ENCODE measurements around the gene MSH3. TPM values are rescaled to one million over a fixed set of nuclear protein-coding genes. Genes with fewer than 3 reads are reported as not detected.

Gene MSH3
- polyA plus RNA-seq, 1 donor, result 13.8 TPM

DNA sequence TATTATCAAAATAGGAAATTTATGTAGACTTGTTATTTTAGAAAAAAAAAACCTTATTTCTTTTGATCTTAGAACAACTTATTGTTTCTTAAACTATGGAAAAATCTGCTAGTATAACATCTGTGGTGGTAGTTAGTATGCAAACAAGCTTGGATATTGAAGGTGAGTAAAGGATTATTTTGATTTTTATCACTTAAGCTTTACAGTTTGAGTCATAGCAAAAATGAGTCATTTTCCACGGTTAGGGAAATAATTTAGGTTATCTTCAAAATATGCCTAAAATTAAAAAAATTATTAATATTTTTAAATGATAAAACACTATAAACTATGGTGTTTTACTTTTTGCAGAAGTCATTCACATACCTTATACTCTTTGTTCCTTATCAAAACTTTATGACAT lies 107.5 kb downstream of the MSH3 start:
- Histone ChIP-seq H3K4me3 (ENCODE audit: low read length) (no peak overlapping the region), H3K4me1 (ENCODE audit: control insufficient read depth, insufficient read depth, low read length) (no peaks in the 10 kb centered on the region), H3K27ac (ENCODE audit: low read length) (no peak overlapping the region), H3K9me3 (ENCODE audit: control insufficient read depth, low read depth, low read length) (no peaks in the 10 kb centered on the region), H3K36me3 (ENCODE audit: control insufficient read depth, insufficient read depth, low read length) (peaks cover 21% of the 10 kb centered on the region), H3K27me3 (ENCODE audit: control insufficient read depth, insufficient read depth, low read length) (no peaks in the 10 kb centered on the region)
- 100% methylated on average over 1 of the region's 1 CpG for WGBS (ENCODE audit: insufficient coverage, low lambda C conversion rate)
- DNase-seq, result no peak

DNA sequence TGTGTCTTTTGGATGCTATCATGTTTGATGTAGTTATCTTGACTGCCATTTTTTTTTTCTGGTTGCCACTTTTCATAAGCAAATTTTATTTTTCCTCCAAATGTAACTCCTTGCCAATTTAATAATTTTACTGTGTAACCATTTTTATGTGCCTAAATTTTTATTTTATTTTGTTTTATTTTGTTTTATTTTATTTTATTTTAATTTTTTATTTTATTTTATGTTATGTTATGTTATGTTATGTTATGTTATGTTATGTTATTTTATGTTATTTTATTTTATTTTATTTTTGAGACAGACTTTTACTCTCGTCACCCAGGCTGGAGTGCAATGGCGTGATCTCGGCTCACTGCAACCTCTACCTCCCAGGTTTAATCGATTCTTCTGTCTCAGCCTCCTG lies 108.1 kb downstream of the MSH3 start:
- Histone ChIP-seq H3K27me3 (ENCODE audit: control insufficient read depth, insufficient read depth, low read length) (no peaks in the 10 kb centered on the region), H3K4me1 (ENCODE audit: control insufficient read depth, insufficient read depth, low read length) (no peaks in the 10 kb centered on the region), H3K9me3 (ENCODE audit: control insufficient read depth, low read depth, low read length) (no peaks in the 10 kb centered on the region), H3K27ac (ENCODE audit: low read length) (no peak overlapping the region), H3K36me3 (ENCODE audit: control insufficient read depth, insufficient read depth, low read length) (peaks cover 21% of the 10 kb centered on the region), H3K4me3 (ENCODE audit: low read length) (no peak overlapping the region)
- no CpG with 5 or more reads among the region's 4 CpGs for WGBS (ENCODE audit: insufficient coverage, low lambda C conversion rate)
- DNase-seq, result no peak

GRCh38 chr5:80763211-80763610 lies 108.8 kb downstream of the MSH3 start:
- WGBS (ENCODE audit: insufficient coverage, low lambda C conversion rate), result no CpG with 5 or more reads among the region's 3 CpGs
- no peaks in the 10 kb centered on the region for H3K9me3 ChIP-seq (ENCODE audit: control insufficient read depth, low read depth, low read length)
- no peak for DNase-seq
- H3K27me3 ChIP-seq (ENCODE audit: control insufficient read depth, insufficient read depth, low read length), result no peaks in the 10 kb centered on the region
- H3K4me1 ChIP-seq (ENCODE audit: control insufficient read depth, insufficient read depth, low read length), result no peaks in the 10 kb centered on the region
- H3K36me3 ChIP-seq (ENCODE audit: control insufficient read depth, insufficient read depth, low read length), result peaks cover 21% of the 10 kb centered on the region
- no peak overlapping the region for H3K4me3 ChIP-seq (ENCODE audit: low read length)
- no peak overlapping the region for H3K27ac ChIP-seq (ENCODE audit: low read length)

GRCh38 chr5:80763873-80764647 lies 109.6 kb downstream of the MSH3 start:
- Histone ChIP-seq H3K36me3 (ENCODE audit: control insufficient read depth, insufficient read depth, low read length) (peaks cover 19% of the 10 kb centered on the region), H3K9me3 (ENCODE audit: control insufficient read depth, low read depth, low read length) (no peaks in the 10 kb centered on the region), H3K4me1 (ENCODE audit: control insufficient read depth, insufficient read depth, low read length) (no peaks in the 10 kb centered on the region), H3K27ac (ENCODE audit: low read length) (no peak overlapping the region), H3K4me3 (ENCODE audit: low read length) (no peak overlapping the region), H3K27me3 (ENCODE audit: control insufficient read depth, insufficient read depth, low read length) (no peaks in the 10 kb centered on the region)
- DNase-seq, result no peak
- 100% methylated on average over 4 of the region's 5 CpGs for WGBS (ENCODE audit: insufficient coverage, low lambda C conversion rate)

DNA sequence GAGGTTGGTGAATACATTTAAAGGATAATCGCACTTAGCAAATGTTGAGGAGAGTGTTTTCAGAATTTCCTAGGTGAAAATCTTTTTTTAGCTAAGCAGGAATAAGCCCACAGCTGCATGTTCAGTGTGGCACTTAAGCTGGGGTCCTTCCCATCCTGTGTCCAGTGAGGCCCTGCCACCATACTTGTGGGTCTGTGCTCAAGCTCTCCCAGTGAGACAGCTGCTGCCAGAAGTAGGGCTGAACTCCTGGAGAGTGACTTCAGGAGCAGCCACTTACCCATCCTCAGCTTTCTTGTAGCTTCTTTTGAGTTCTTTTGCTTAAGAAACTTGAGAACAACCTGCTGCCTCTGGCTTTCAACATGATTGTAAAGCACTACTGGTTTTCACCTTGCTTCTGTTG lies 110.3 kb downstream of the MSH3 start:
- Histone ChIP-seq H3K27me3 (ENCODE audit: control insufficient read depth, insufficient read depth, low read length) (no peaks in the 10 kb centered on the region), H3K27ac (ENCODE audit: low read length) (no peak overlapping the region), H3K4me1 (ENCODE audit: control insufficient read depth, insufficient read depth, low read length) (no peaks in the 10 kb centered on the region), H3K4me3 (ENCODE audit: low read length) (no peak overlapping the region), H3K9me3 (ENCODE audit: control insufficient read depth, low read depth, low read length) (no peaks in the 10 kb centered on the region), H3K36me3 (ENCODE audit: control insufficient read depth, insufficient read depth, low read length) (peaks cover 19% of the 10 kb centered on the region)
- no CpG with 5 or more reads among the region's 1 CpG for WGBS (ENCODE audit: insufficient coverage, low lambda C conversion rate)
- DNase-seq, result no peak

- no peaks in the 10 kb centered on the region for H3K27me3 ChIP-seq (ENCODE audit: control insufficient read depth, insufficient read depth, low read length)
- no peak for DNase-seq
- H3K9me3 ChIP-seq (ENCODE audit: control insufficient read depth, low read depth, low read length), result no peaks in the 10 kb centered on the region
- no peak overlapping the region for H3K27ac ChIP-seq (ENCODE audit: low read length)
- WGBS (ENCODE audit: insufficient coverage, low lambda C conversion rate), result no CpG with 5 or more reads among the region's 4 CpGs
- peaks cover 11% of the 10 kb centered on the region for H3K36me3 ChIP-seq (ENCODE audit: control insufficient read depth, insufficient read depth, low read length)
- H3K4me1 ChIP-seq (ENCODE audit: control insufficient read depth, insufficient read depth, low read length), result no peaks in the 10 kb centered on the region
- no peak overlapping the region for H3K4me3 ChIP-seq (ENCODE audit: low read length)
Measured at GRCh38 chr5:80777347-80778287, 123.2 kb downstream of the MSH3 start.

- Histone ChIP-seq H3K9me3 (ENCODE audit: control insufficient read depth, low read depth, low read length) (no peaks in the 10 kb centered on the region), H3K4me3 (ENCODE audit: low read length) (no peak overlapping the region), H3K27ac (ENCODE audit: low read length) (no peak overlapping the region), H3K36me3 (ENCODE audit: control insufficient read depth, insufficient read depth, low read length) (peaks cover 11% of the 10 kb centered on the region), H3K4me1 (ENCODE audit: control insufficient read depth, insufficient read depth, low read length) (no peaks in the 10 kb centered on the region), H3K27me3 (ENCODE audit: control insufficient read depth, insufficient read depth, low read length) (no peaks in the 10 kb centered on the region)
- WGBS (ENCODE audit: insufficient coverage, low lambda C conversion rate), result 100% methylated on average over 1 of the region's 2 CpGs
- no peak for DNase-seq
Measured at GRCh38 chr5:80780024-80780423, 125.6 kb downstream of the MSH3 start.

GRCh38 chr5:80780761-80781285 lies 126.4 kb downstream of the MSH3 start:
- 92% methylated on average over 2 of the region's 8 CpGs for WGBS (ENCODE audit: insufficient coverage, low lambda C conversion rate)
- Histone ChIP-seq H3K36me3 (ENCODE audit: control insufficient read depth, insufficient read depth, low read length) (peaks cover 11% of the 10 kb centered on the region), H3K9me3 (ENCODE audit: control insufficient read depth, low read depth, low read length) (no peaks in the 10 kb centered on the region), H3K4me3 (ENCODE audit: low read length) (no peak overlapping the region), H3K27me3 (ENCODE audit: control insufficient read depth, insufficient read depth, low read length) (no peaks in the 10 kb centered on the region), H3K27ac (ENCODE audit: low read length) (no peak overlapping the region), H3K4me1 (ENCODE audit: control insufficient read depth, insufficient read depth, low read length) (no peaks in the 10 kb centered on the region)
- DNase-seq, result no peak

DNA sequence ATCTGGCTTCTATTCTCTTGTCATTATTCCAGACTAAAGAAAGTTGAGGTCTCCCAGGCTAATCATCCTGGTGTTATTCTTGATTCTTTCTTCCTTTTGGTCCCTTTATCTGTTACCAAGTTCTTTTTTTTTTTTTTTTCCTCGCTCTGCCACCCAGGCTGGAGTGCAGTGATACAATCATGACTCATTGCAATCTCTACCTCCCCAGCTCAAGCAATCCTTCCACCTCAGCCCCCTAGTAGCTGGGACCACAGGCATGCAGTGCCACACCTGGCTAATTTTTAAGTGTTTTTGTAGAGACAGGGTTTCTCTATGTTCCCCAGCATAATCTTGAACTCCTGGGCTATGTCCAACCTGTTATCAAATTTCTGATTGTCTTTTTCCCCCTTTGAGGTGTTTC lies 126.9 kb downstream of the MSH3 start:
- Histone ChIP-seq H3K4me1 (ENCODE audit: control insufficient read depth, insufficient read depth, low read length) (no peaks in the 10 kb centered on the region), H3K27ac (ENCODE audit: low read length) (no peak overlapping the region), H3K27me3 (ENCODE audit: control insufficient read depth, insufficient read depth, low read length) (no peaks in the 10 kb centered on the region), H3K4me3 (ENCODE audit: low read length) (no peak overlapping the region), H3K36me3 (ENCODE audit: control insufficient read depth, insufficient read depth, low read length) (peaks cover 11% of the 10 kb centered on the region), H3K9me3 (ENCODE audit: control insufficient read depth, low read depth, low read length) (no peaks in the 10 kb centered on the region)
- DNase-seq, result no peak
- WGBS (ENCODE audit: insufficient coverage, low lambda C conversion rate), result no CpG with 5 or more reads among the region's 1 CpG

- Histone ChIP-seq H3K27ac (ENCODE audit: low read length) (no peak overlapping the region), H3K9me3 (ENCODE audit: control insufficient read depth, low read depth, low read length) (no peaks in the 10 kb centered on the region), H3K27me3 (ENCODE audit: control insufficient read depth, insufficient read depth, low read length) (no peaks in the 10 kb centered on the region), H3K4me1 (ENCODE audit: control insufficient read depth, insufficient read depth, low read length) (no peaks in the 10 kb centered on the region), H3K4me3 (ENCODE audit: low read length) (no peak overlapping the region), H3K36me3 (ENCODE audit: control insufficient read depth, insufficient read depth, low read length) (peaks cover 10% of the 10 kb centered on the region)
- no peak for DNase-seq
Measured at GRCh38 chr5:80782626-80783025, 128.2 kb downstream of the MSH3 start.

All from large intestine (tissue), 3 donors.